DMS53 (cell line): ENCODE results near the gene DERA.
"Not testable (repeated sequence)": the region's sequence is repeated elsewhere in the genome, so short reads cannot be mapped to it uniquely, and the experiment has no call there.

Source experiments
- DNase-seq: peaks from one replicate; lab custom pipeline; 2025; lab: John Stamatoyannopoulos, UW

DERA gene

GRCh38 chr12:15904378-15904920 lies 6.7 kb upstream of the DERA start:
- DNase-seq = no peak

DNA sequence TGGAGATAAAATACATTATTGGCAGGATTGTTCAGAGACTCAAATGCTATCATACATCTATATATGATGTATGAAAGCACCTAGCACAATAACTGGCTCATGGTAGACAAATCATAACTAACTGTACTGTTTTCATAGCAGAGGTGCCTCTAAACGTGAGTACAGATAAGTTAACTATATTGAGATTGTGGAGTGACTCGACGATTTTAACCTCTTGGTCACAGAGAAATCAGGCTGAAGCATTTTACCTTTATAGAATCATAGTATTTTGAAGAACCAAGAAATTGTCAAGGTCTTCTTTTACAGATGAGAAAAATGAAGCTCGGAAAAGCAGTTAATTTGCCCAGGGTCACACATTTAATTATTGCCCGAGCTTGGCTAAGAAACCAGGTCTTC lies 666 bp upstream of the DERA start:
- peak; percentile 66 for DNase-seq

DNA sequence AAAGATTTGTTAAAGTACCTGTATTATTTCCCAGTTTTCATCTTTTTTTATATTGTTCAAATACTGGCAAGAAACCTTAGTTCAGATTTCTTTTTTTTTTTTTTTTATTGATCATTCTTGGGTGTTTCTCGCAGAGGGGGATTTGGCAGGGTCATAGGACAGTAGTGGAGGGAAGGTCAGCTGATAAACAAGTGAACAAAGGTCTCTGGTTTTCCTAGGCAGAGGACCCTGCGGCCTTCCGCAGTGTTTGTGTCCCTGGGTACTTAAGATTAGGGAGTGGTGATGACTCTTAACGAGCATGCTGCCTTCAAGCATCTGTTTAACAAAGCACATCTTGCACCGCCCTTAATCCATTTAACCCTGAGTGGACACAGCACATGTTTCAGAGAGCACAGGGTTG lies 799 bp downstream of the DERA start:
- not testable (repeated sequence) for DNase-seq

GRCh38 chr12:15914131-15914530 lies 3.0 kb downstream of the DERA start:
- DNase-seq = not testable (repeated sequence)

GRCh38 chr12:15918066-15918465 lies 6.9 kb downstream of the DERA start:
- no peak for DNase-seq

DNA sequence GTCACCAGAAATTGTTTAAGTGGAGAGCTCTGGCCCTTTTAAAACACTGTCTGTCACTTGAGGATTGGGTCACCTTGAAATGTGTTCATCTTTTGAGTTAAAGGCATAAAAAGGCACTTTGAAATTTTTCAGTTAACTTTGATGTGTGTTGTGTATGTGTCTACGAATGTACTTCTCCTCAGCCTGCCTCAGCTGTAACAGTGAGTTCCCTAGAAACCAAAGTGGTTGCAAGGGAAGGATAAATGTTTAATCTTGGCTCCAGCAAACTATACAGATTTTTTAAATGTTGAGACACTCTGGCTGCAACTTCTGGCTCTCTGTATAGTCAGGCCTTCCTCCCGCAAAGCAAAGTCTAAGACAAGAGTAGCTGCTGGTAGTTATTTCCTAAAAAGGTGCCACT lies 8.3 kb downstream of the DERA start:
- no peak for DNase-seq

GRCh38 chr12:15924956-15925355 lies 13.8 kb downstream of the DERA start:
- DNase-seq = no peak

GRCh38 chr12:15928346-15928745 lies 17.2 kb downstream of the DERA start:
- DNase-seq = peak; percentile 41

DNA sequence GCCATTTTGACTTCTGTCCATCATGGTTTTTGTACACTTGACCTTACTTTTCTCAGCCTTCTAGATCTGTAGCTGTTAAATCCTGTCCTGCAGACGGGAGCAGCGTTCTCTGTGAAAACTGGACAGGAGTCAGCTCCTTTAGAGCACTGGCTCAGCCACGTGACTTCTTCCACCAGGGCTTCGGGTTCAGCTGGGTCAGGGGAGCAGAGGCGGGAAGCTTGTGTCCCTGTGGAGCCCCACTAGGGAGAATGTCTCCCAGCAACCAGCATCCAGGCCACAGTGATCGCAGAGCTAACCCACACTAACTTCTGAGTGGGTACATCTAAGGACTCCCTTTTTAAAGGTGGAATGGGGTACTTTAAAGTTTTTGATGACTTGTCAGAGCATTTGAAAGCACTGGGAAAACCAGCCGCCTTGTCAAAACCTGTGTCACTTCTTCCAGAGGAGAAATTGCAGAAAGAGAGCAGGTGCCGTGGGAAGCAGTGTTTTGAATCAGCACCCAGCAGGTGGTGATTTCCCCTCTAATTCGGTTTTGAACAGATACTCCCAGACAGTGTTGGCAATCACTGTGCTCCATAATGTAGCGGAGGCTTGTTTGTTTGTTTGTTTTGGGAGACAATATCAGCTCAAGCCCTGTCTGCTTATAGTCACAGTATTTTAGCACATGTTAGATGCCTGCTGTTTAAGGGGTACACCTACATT lies 17.9 kb downstream of the DERA start:
- no peak for DNase-seq

DNA sequence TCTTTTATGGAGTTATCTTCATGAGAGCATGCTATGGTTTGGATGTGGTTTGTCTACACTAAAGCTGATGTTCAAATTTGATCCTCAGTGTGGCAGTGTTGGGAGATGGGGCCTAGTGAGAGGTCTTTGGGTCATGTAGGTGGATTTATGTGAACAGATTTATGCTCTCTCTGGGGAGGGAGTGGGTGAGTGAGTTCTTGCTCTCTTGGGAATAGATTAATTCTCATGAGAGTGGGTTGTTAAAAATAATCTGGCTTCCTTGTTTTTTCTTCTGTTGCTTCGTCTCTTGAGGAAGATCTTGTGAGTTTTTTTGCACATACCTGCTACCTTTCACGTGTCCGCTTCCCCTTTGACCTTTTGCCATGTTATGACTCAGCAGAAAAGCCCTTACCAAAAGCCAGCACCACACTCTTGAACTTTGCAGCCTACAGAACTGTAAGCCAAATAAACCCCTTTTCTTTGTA lies 20.5 kb downstream of the DERA start:
- peak; percentile 69 for DNase-seq

- DNase-seq = no peak
These were observed 21.2 kb downstream of the DERA start for GRCh38 chr12:15932327-15932726.

- DNase-seq = no peak
These were observed 21.8 kb downstream of the DERA start for GRCh38 chr12:15932971-15933370.

DNA sequence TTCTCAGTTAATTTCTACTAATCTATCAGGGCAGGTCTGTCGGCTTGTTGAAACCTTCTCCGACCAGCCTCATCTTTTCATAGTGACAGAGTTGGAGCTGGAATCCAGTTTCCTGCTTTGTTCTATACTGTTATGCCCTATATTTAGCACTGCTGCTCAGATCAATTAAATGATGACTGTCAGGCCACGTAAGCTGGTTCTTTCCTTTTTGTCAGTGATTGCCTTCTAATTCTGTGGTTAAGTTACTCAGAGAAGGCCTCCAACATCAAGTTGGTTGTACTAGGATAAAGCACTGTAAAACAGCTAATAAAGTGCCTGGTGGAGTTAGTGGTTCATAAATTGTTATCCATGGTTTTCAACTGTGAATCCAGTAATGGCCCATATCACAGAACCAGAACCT lies 22.6 kb downstream of the DERA start:
- DNase-seq = no peak

- no peak for DNase-seq
These were observed 25.6 kb downstream of the DERA start for GRCh38 chr12:15936751-15937150.

DNA sequence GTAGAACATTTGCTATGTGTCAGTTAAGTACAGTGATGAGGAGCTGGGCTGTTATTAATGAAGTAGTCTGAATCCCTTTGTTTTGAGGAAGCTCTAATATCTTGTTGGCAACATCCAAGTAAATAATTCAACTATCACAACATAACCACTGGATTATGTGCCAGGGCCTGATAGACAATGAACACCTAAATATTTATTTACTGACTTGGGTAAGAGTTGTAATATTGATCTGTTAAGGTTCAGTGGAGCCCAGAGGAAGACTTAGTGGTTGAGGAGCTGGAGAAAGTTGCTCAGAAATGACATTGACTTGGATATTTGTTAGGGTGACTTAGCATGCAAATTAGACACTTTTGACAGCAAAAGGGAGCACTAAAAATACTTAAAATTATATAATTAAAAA lies 26.8 kb downstream of the DERA start:
- DNase-seq = no peak

GRCh38 chr12:15939111-15939510 lies 28.0 kb downstream of the DERA start:
- DNase-seq = peak; percentile 33

GRCh38 chr12:15942475-15942874 lies 31.3 kb downstream of the DERA start:
- DNase-seq = no peak

DNA sequence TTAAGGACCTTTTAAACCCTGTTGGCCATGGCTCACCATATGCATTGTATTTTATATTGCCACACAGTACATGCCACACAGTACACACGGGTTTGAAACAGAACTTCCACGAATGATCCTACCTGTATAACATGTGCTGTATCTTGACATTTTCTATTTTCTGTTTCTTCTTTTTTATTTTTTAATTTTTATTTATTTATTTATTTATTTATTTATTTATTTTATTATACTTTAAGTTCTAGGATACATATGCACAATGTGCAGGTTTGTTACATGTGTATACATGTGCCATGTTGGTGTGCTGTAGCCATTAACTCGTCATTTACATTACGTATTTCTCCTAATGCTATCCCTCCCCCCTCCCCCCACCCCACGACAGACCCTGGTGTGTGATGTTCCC lies 32.4 kb downstream of the DERA start:
- DNase-seq = not testable (repeated sequence)

GRCh38 chr12:15948461-15948860 lies 37.3 kb downstream of the DERA start:
- not testable (repeated sequence) for DNase-seq

- no peak for DNase-seq
These were observed 44.1 kb downstream of the DERA start for GRCh38 chr12:15955281-15955680.

- DNase-seq = peak; percentile 31
These were observed 44.9 kb downstream of the DERA start for GRCh38 chr12:15956010-15956409.

- DNase-seq = peak; percentile 91
These were observed 45.5 kb downstream of the DERA start for GRCh38 chr12:15956413-15957185.

GRCh38 chr12:15962760-15963159 lies 51.6 kb downstream of the DERA start:
- no peak for DNase-seq
